ENCODE measurements around the gene TYK2. TPM values are rescaled to one million over a fixed set of nuclear protein-coding genes. Genes with fewer than 3 reads are reported as not detected.

Gene TYK2
- total and polyA plus RNA-seq, 9 of the 15 experiments (the other 6 are each of a cell fraction or from before 2014, with no cell fraction given) = 15.0 to 182 (median 85.9) TPM

DNA sequence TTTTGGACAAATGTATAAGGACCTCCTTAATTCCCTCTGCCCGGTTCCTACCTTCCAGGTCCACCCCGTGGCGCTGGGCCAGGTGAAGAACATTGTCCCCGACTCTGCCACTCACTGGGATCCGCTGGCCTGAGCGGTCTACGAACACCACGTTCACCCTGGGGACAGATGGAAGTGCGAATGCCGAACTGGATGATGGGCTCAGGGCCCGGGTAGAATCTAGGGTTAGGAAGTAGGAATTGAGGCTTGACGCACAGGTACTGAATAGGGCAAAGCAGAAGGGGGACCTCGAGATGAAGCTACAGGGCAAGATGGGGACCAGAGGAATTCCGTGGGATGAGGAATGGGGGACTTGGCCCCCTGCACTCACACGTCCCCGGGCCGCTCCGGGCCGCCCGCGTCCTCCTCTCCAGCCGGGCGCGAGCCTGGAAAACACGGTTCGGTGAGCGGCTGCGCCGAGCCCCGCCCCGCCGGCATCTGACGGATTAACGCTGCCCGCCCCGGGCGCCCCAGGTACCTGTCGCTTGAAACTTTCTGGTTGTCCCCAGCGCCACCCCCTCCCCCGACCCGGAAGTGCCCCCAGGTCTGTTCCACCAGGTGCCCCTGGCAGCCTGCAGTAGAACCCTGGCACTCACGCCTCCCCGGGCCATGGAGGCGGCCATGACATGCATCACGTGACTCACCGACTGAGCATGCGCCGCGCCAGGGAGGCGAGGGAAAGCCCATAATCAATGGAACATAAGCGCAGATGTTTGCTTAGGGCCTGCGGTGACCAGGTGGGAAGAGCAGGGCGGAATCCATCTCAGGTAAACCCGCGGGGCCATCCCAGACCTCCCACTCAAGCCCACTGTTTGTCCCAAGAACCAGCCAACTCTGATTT is 64.8 kb downstream of the TYK2 start, which contains the start of gene FDX2 (continued):
- TF ChIP-seq, protein P1, sequence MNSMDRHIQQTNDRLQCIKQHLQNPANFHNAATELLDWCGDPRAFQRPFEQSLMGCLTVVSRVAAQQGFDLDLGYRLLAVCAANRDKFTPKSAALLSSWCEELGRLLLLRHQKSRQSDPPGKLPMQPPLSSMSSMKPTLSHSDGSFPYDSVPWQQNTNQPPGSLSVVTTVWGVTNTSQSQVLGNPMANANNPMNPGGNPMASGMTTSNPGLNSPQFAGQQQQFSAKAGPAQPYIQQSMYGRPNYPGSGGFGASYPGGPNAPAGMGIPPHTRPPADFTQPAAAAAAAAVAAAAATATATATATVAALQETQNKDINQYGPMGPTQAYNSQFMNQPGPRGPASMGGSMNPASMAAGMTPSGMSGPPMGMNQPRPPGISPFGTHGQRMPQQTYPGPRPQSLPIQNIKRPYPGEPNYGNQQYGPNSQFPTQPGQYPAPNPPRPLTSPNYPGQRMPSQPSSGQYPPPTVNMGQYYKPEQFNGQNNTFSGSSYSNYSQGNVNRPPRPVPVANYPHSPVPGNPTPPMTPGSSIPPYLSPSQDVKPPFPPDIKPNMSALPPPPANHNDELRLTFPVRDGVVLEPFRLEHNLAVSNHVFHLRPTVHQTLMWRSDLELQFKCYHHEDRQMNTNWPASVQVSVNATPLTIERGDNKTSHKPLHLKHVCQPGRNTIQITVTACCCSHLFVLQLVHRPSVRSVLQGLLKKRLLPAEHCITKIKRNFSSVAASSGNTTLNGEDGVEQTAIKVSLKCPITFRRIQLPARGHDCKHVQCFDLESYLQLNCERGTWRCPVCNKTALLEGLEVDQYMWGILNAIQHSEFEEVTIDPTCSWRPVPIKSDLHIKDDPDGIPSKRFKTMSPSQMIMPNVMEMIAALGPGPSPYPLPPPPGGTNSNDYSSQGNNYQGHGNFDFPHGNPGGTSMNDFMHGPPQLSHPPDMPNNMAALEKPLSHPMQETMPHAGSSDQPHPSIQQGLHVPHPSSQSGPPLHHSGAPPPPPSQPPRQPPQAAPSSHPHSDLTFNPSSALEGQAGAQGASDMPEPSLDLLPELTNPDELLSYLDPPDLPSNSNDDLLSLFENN (IDR thresholded peaks at IDR 0.05; ENCODE audit: low read depth in 2 of 2, low read length in 2 of 2) = peak in 1 of 2 experiments; percentile 43; a peak in 1 of 4 replicates
- TF ChIP-seq, protein P2, sequence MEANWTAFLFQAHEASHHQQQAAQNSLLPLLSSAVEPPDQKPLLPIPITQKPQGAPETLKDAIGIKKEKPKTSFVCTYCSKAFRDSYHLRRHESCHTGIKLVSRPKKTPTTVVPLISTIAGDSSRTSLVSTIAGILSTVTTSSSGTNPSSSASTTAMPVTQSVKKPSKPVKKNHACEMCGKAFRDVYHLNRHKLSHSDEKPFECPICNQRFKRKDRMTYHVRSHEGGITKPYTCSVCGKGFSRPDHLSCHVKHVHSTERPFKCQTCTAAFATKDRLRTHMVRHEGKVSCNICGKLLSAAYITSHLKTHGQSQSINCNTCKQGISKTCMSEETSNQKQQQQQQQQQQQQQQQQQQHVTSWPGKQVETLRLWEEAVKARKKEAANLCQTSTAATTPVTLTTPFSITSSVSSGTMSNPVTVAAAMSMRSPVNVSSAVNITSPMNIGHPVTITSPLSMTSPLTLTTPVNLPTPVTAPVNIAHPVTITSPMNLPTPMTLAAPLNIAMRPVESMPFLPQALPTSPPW (CRISPR knock-in tag; IDR thresholded peaks at IDR 0.05) = peak; percentile 39; the same call in 1 of the 2 replicates
- TF ChIP-seq GABPB1 (CRISPR knock-in tag; IDR thresholded peaks at IDR 0.05) = no peak
- no peak for TF ChIP-seq SRSF3 (IDR thresholded peaks at IDR 0.05; ENCODE audit: insufficient read depth, low read length)
- peak; percentile 93 for TF ChIP-seq SIN3B (IDR thresholded peaks at IDR 0.05; ENCODE audit: low read depth)
- TF ChIP-seq, protein P3, sequence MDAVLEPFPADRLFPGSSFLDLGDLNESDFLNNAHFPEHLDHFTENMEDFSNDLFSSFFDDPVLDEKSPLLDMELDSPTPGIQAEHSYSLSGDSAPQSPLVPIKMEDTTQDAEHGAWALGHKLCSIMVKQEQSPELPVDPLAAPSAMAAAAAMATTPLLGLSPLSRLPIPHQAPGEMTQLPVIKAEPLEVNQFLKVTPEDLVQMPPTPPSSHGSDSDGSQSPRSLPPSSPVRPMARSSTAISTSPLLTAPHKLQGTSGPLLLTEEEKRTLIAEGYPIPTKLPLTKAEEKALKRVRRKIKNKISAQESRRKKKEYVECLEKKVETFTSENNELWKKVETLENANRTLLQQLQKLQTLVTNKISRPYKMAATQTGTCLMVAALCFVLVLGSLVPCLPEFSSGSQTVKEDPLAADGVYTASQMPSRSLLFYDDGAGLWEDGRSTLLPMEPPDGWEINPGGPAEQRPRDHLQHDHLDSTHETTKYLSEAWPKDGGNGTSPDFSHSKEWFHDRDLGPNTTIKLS (IDR thresholded peaks at IDR 0.05; ENCODE audit: borderline replicate concordance, low read depth) = no peak
- TF ChIP-seq SAP30 (IDR thresholded peaks at IDR 0.05; ENCODE audit: borderline replicate concordance, insufficient read depth, low read depth, low read length, poor library complexity, severe bottlenecking) = peak; percentile 99
- TF ChIP-seq, protein P4, sequence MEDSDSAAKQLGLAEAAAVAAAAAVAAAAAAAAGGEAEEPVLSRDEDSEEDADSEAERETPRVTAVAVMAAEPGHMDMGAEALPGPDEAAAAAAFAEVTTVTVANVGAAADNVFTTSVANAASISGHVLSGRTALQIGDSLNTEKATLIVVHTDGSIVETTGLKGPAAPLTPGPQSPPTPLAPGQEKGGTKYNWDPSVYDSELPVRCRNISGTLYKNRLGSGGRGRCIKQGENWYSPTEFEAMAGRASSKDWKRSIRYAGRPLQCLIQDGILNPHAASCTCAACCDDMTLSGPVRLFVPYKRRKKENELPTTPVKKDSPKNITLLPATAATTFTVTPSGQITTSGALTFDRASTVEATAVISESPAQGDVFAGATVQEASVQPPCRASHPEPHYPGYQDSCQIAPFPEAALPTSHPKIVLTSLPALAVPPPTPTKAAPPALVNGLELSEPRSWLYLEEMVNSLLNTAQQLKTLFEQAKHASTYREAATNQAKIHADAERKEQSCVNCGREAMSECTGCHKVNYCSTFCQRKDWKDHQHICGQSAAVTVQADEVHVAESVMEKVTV (CRISPR knock-in tag; IDR thresholded peaks at IDR 0.05) = no peak
- peak; percentile 95 for TF ChIP-seq HDAC2 (IDR thresholded peaks at IDR 0.05)
- no peak for TF ChIP-seq RBM39 (optimal IDR thresholded peaks at IDR 0.05; ENCODE audit: low read depth, low read length)
- no peak for TF ChIP-seq ASH1L (IDR thresholded peaks at IDR 0.05; ENCODE audit: borderline replicate concordance, low read depth, partially characterized antibody)
- TF ChIP-seq RBM15 (IDR thresholded peaks at IDR 0.05; ENCODE audit: insufficient read depth, low read length) = no peak
- TF ChIP-seq RCOR1 (IDR thresholded peaks at IDR 0.05; ENCODE audit: borderline replicate concordance in 1 of 2, low read depth in 2 of 2, low read length in 2 of 2) = 0 out of 4 replicates have a peak, but pooled peaks of 1 of the 2 experiments have one; percentile 11
- 0 out of 2 replicates have a peak, but pooled peaks have one; percentile 24 for TF ChIP-seq SMAD4 (CRISPR knock-in tag; conservative IDR thresholded peaks at IDR 0.05)
- TF ChIP-seq MAZ (CRISPR knock-in tag; conservative IDR thresholded peaks at IDR 0.05 in 1 of 2, IDR thresholded peaks at IDR 0.05 in 1 of 2) = peak; percentile 56 to 62; a peak in 3 of 4 replicates

Data from K562 (cell line).